MM.1S (cell line): ENCODE results near the gene CD84.

Experiments used
- DNase-seq: peaks from one replicate; pipeline ENCODE4 v3.0.0-alpha.2; 2015
- H2AFZ ChIP-seq: fragments of 300-600 bp; sonication (generic); 2 replicates; pipeline ENCODE4 v1.6.0; 2016; ENCODE audit warnings: antibody characterized with exemption, low read length
- H3F3A ChIP-seq: fragments of 300-600 bp; sonication (generic); 2 replicates; pipeline ENCODE4 v1.6.1; 2016; ENCODE audit warnings: mild to moderate bottlenecking, antibody characterized with exemption, low read length, moderate library complexity, mixed read lengths; ENCODE audit not compliant: insufficient read depth
- H3K27ac ChIP-seq: fragments of 300-600 bp; sonication (generic); 2 replicates; pipeline ENCODE4 v1.5.1; 2016; ENCODE audit warnings: mild to moderate bottlenecking, low read length
- H3K27me3 ChIP-seq: fragments of 300-600 bp; sonication (generic); replicated peaks from 2 replicates; pipeline ENCODE4 v1.6.0; 2016; ENCODE audit warnings: low read length; ENCODE audit not compliant: insufficient read depth
- H3K36me3 ChIP-seq: fragments of 300-600 bp; sonication (generic); replicated peaks from 2 replicates; pipeline ENCODE4 v1.6.1; 2016; ENCODE audit warnings: mild to moderate bottlenecking, low read length, mixed read lengths; ENCODE audit not compliant: insufficient read depth
- H3K4me1 ChIP-seq: fragments of 300-600 bp; sonication (generic); 2 replicates; pipeline ENCODE4 v1.6.1; 2016; ENCODE audit warnings: low read length, mixed read lengths
- H3K4me2 ChIP-seq: fragments of 300-600 bp; sonication (generic); 2 replicates; pipeline ENCODE4 v1.6.0; 2016; ENCODE audit warnings: low read depth, low read length
- H3K4me3 ChIP-seq: fragments of 300-600 bp; sonication (generic); 2 replicates; pipeline ENCODE4 v1.5.1; 2016; ENCODE audit warnings: low read length, mixed read lengths
- H3K79me2 ChIP-seq: fragments of 300-600 bp; sonication (generic); 2 replicates; pipeline ENCODE4 v1.6.1; 2016; ENCODE audit warnings: mixed run types, low read length, mixed read lengths
- H3K9ac ChIP-seq: fragments of 300-600 bp; sonication (generic); 2 replicates; pipeline ENCODE4 v1.6.1; 2016; ENCODE audit warnings: low read length, mixed read lengths
- H3K9me2 ChIP-seq: fragments of 300-600 bp; sonication (generic); replicated peaks from 2 replicates; pipeline ENCODE4 v1.6.1; 2016; ENCODE audit warnings: mild to moderate bottlenecking, low read length, mixed read lengths; ENCODE audit not compliant: insufficient read depth
- H3K9me3 ChIP-seq: fragments of 300-600 bp; sonication (generic); replicated peaks from 2 replicates; pipeline ENCODE4 v1.6.1; 2016; ENCODE audit warnings: mild to moderate bottlenecking, low read length, mixed read lengths; ENCODE audit not compliant: insufficient read depth
- H4K20me1 ChIP-seq: fragments of 300-600 bp; sonication (generic); 2 replicates; pipeline ENCODE4 v1.6.1; 2016; ENCODE audit warnings: mild to moderate bottlenecking, low read length, moderate library complexity, mixed read lengths; ENCODE audit not compliant: insufficient read depth
- EZH2 ChIP-seq: fragments of 300-600 bp; sonication (generic); optimal IDR thresholded peaks from 2 replicates; pipeline ENCODE3; 2017; ENCODE audit warnings: low read depth, mild to moderate bottlenecking, antibody characterized with exemption, low read length, mixed read lengths
- EZH2phosphoT487 ChIP-seq: fragments of 300-600 bp; sonication (generic); IDR thresholded peaks from 2 replicates; pipeline ENCODE4 v1.6.1; 2018; ENCODE audit warnings: antibody characterized with exemption, low read length
- TF ChIP-seq, protein P1 (sequence below): fragments of 300-600 bp; sonication (generic); IDR thresholded peaks from 2 replicates; pipeline ENCODE4 v1.5.1; 2016; ENCODE audit warnings: antibody characterized with exemption, low read length, mixed read lengths

The CD84 gene

DNA sequence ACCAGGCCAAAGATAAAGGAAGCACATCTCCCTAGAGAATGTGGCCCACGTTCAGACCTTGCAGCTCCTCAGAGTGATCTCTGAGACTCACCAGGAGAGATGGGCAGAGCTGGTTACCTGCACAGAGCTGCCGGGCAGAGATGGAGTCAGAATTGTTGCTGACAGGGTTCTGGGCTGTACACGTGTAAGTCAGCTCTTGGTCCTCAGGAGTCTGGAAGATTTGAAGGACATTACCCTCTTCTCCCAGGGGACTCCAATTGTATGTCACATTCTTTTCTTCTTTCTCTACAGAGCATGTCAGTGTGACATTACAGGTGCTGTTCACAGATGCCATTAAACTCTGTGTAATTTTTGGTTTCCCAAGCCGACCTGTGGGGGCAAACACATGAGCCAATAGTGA, 25.5 kb downstream of the CD84 start:
- no peaks in the 10 kb centered on the region for H3K9me3 ChIP-seq
- H3K27ac ChIP-seq: no peak overlapping the region
- H3K27me3 ChIP-seq: no peaks in the 10 kb centered on the region

DNA sequence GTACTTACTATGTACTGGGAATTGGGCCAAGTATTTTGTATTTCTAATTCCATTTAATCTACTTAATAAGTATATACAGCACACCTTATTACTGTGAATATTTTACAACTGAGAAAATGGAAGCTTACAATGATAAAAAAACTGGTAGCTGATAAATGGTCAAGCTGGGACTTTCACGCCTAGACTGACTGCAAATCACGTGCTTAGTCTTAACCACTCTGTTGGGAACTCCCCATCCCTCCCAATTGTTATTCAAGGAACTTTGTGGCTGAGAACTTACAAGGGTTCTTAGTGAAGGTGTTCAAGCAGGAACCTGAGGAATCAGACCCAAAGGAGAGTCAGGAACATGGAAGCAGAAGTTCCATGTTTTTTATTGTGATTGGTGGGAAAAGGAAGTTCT, 26.9 kb downstream of the CD84 start:
- H3K27me3 ChIP-seq: no peaks in the 10 kb centered on the region
- TF ChIP-seq, protein P1, sequence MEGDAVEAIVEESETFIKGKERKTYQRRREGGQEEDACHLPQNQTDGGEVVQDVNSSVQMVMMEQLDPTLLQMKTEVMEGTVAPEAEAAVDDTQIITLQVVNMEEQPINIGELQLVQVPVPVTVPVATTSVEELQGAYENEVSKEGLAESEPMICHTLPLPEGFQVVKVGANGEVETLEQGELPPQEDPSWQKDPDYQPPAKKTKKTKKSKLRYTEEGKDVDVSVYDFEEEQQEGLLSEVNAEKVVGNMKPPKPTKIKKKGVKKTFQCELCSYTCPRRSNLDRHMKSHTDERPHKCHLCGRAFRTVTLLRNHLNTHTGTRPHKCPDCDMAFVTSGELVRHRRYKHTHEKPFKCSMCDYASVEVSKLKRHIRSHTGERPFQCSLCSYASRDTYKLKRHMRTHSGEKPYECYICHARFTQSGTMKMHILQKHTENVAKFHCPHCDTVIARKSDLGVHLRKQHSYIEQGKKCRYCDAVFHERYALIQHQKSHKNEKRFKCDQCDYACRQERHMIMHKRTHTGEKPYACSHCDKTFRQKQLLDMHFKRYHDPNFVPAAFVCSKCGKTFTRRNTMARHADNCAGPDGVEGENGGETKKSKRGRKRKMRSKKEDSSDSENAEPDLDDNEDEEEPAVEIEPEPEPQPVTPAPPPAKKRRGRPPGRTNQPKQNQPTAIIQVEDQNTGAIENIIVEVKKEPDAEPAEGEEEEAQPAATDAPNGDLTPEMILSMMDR: no peak
- TF ChIP-seq EZH2 (no peak), EZH2phosphoT487 (no peak)
- H3K9me2 ChIP-seq: no peaks in the 10 kb centered on the region
- no peak overlapping the region for H3K9ac ChIP-seq
- no peaks in the 10 kb centered on the region for H3K79me2 ChIP-seq
- no peaks in the 10 kb centered on the region for H4K20me1 ChIP-seq
- H2AFZ ChIP-seq: no peak overlapping the region
- no peaks in the 10 kb centered on the region for H3K36me3 ChIP-seq
- H3K4me2 ChIP-seq: no peak overlapping the region
- H3K9me3 ChIP-seq: no peaks in the 10 kb centered on the region
- no peak overlapping the region for H3K27ac ChIP-seq
- no peaks in the 10 kb centered on the region for H3F3A ChIP-seq
- DNase-seq: no peak
- no peaks in the 10 kb centered on the region for H3K4me1 ChIP-seq
- H3K4me3 ChIP-seq: no peak overlapping the region

More for the DNA sequence above, 25.5 kb downstream of the CD84 start:
- DNase-seq: no peak
- TF ChIP-seq EZH2: no peak
- TF ChIP-seq EZH2phosphoT487: no peak
- TF ChIP-seq, protein P1: no peak
- H3K36me3 ChIP-seq: no peaks in the 10 kb centered on the region
- no peaks in the 10 kb centered on the region for H3K9me2 ChIP-seq
- no peak overlapping the region for H3K4me2 ChIP-seq
- H3K4me1 ChIP-seq: no peaks in the 10 kb centered on the region
- H2AFZ ChIP-seq: no peak overlapping the region
- no peak overlapping the region for H3K4me3 ChIP-seq
- H4K20me1 ChIP-seq: no peaks in the 10 kb centered on the region
- H3K79me2 ChIP-seq: no peaks in the 10 kb centered on the region
- no peaks in the 10 kb centered on the region for H3F3A ChIP-seq
- H3K9ac ChIP-seq: no peak overlapping the region

DNA sequence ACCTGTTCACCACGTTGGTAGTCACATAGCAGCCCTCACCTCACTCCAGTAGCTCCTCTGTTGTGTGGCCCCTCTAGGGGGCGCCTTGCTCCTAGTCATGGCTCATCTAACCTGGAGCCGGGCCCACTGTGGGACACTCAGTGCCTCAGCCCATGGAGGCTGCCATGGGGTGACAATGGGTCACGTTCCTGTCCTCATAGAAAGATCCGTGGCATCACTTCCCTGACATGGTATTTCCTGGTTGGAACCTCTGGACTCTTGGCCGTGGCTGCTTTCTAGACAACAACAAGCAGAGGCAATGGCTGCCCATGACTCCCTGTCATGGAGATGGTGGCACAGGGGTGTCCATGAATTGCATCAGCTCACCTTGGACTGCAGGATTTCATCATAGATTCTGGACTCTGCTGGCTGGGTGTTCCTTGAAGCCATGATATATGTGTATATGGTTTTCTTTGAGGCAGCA, 28.7 kb downstream of the CD84 start:
- H3K4me3 ChIP-seq: no peak overlapping the region
- H3K4me2 ChIP-seq: no peak overlapping the region
- TF ChIP-seq EZH2phosphoT487 (no peak), EZH2 (no peak)
- TF ChIP-seq, protein P1: peak; percentile 16; the same call in 1 of the 2 replicates
- H3K9me2 ChIP-seq: no peaks in the 10 kb centered on the region
- no peaks in the 10 kb centered on the region for H3K79me2 ChIP-seq
- no peaks in the 10 kb centered on the region for H4K20me1 ChIP-seq
- H3F3A ChIP-seq: no peaks in the 10 kb centered on the region
- H3K36me3 ChIP-seq: no peaks in the 10 kb centered on the region
- peak; percentile 3 for DNase-seq
- no peak overlapping the region for H3K9ac ChIP-seq
- H2AFZ ChIP-seq: no peak overlapping the region
- no peak overlapping the region for H3K27ac ChIP-seq
- H3K9me3 ChIP-seq: no peaks in the 10 kb centered on the region
- no peaks in the 10 kb centered on the region for H3K27me3 ChIP-seq
- H3K4me1 ChIP-seq: no peaks in the 10 kb centered on the region
